Loucy (cell line): ENCODE measurements around the gene KRTCAP2.

ENCODE experiments used
- H2AFZ ChIP-seq: fragments of 200-600 bp; sonication (generic); 2 replicates; pipeline ENCODE4 v1.6.0; 2016; ENCODE audit warnings: antibody characterized with exemption, mild to moderate bottlenecking, low read length, moderate library complexity
- H3F3A ChIP-seq: fragments of 200-600 bp; 2 replicates; pipeline ENCODE4 v1.6.0; 2016; ENCODE audit warnings: antibody characterized with exemption, low read depth, mild to moderate bottlenecking
- H3K27me3 ChIP-seq: fragments of 200-600 bp; sonication (generic); 2 replicates; pipeline ENCODE4 v1.6.1; 2014; ENCODE audit warnings: low read length, mild to moderate bottlenecking; ENCODE audit not compliant: insufficient read depth, poor library complexity, severe bottlenecking
- H3K36me3 ChIP-seq: fragments of 200-600 bp; sonication (generic); 2 replicates; pipeline ENCODE4 v1.6.1; 2016; ENCODE audit warnings: low read length; ENCODE audit not compliant: insufficient read depth
- H3K4me1 ChIP-seq: fragments of 200-600 bp; sonication (generic); 2 replicates; pipeline ENCODE4 v1.5.1; 2014; ENCODE audit warnings: low read length, mild to moderate bottlenecking; ENCODE audit not compliant: insufficient read depth, poor library complexity, severe bottlenecking
- H3K4me2 ChIP-seq: fragments of 200-600 bp; sonication (generic); 2 replicates; pipeline ENCODE4 v1.6.0; 2014; ENCODE audit warnings: antibody characterized with exemption, low read length, low read depth, mild to moderate bottlenecking; ENCODE audit not compliant: poor library complexity, severe bottlenecking
- H3K4me3 ChIP-seq: fragments of 200-600 bp; sonication (generic); 2 replicates; pipeline ENCODE4 v1.5.1; 2014; ENCODE audit warnings: low read length, mild to moderate bottlenecking, mixed read lengths; ENCODE audit not compliant: poor library complexity, severe bottlenecking
- H3K79me2 ChIP-seq: fragments of 200-600 bp; sonication (generic); 2 replicates; pipeline ENCODE4 v1.6.1; 2014; ENCODE audit warnings: low read length; ENCODE audit not compliant: insufficient read depth
- H3K9ac ChIP-seq: fragments of 200-600 bp; sonication (generic); 2 replicates; pipeline ENCODE4 v1.6.0; 2014; ENCODE audit warnings: mild to moderate bottlenecking, low read depth, low read length, moderate library complexity; ENCODE audit not compliant: poor library complexity, severe bottlenecking
- H3K9me2 ChIP-seq: fragments of 200-600 bp; sonication (generic); replicated peaks from 2 replicates; pipeline ENCODE4 v1.6.1; 2016; ENCODE audit warnings: low read depth, low read length, mixed read lengths
- H3K9me3 ChIP-seq: fragments of 200-600 bp; sonication (generic); 2 replicates; pipeline ENCODE4 v1.6.1; 2014; ENCODE audit warnings: mild to moderate bottlenecking, antibody characterized with exemption, low read length, low read depth; ENCODE audit not compliant: insufficient read depth
- H4K20me1 ChIP-seq: fragments of 200-600 bp; sonication (generic); 2 replicates; pipeline ENCODE4 v1.6.0; 2014; ENCODE audit warnings: antibody characterized with exemption, low read length, mild to moderate bottlenecking; ENCODE audit not compliant: insufficient read depth, poor library complexity, severe bottlenecking
- CTCF ChIP-seq: fragments of 200-600 bp; sonication (generic); conservative IDR thresholded peaks from 2 replicates; pipeline ENCODE4 v1.5.1; 2014; ENCODE audit warnings: mild to moderate bottlenecking, antibody characterized with exemption, low read length
- EZH2phosphoT487 ChIP-seq: fragments of 200-600 bp; IDR thresholded peaks from 2 replicates; pipeline ENCODE4 v1.6.1; 2018; ENCODE audit warnings: antibody characterized with exemption, mild to moderate bottlenecking, moderate library complexity, borderline replicate concordance

The KRTCAP2 gene

GRCh38 chr1:155207806-155208540, 34.9 kb upstream of the KRTCAP2 start, which contains the start of gene THBS3:
Gene THBS3 (minus strand): TSS chr1:155207897. CDS start chr1:155207876, 21 bp downstream.
- Histone ChIP-seq H3K9ac (peak within 1 kb of the TSS; percentile 81), H2AFZ (peak within 1 kb of the TSS; percentile 91), H3K36me3 (no peaks in the 10 kb centered on the region), H3K4me3 (peak within 1 kb of the TSS; percentile 91), H3K79me2 (peaks cover 16% of the 10 kb centered on the region), H3K27me3 (no peaks in the 10 kb centered on the region), H3F3A (no peaks in the 10 kb centered on the region), H3K4me2 (peak within 1 kb of the TSS; percentile 99), H4K20me1 (no peaks in the 10 kb centered on the region), H3K9me3 (no peaks in the 10 kb centered on the region), H3K4me1 (peaks cover 28% of the 10 kb centered on the region), H3K9me2 (no peaks in the 10 kb centered on the region)
- TF ChIP-seq EZH2phosphoT487, result no peak
- TF ChIP-seq CTCF, result no peak

- peak overlapping the region; percentile 99 for H3K4me2 ChIP-seq
- no peaks in the 10 kb centered on the region for H3K27me3 ChIP-seq
- TF ChIP-seq EZH2phosphoT487 (no peak), CTCF (peak; percentile 94)
- H3K4me3 ChIP-seq, result peak overlapping the region; percentile 91
- H3K4me1 ChIP-seq, result peaks cover 28% of the 10 kb centered on the region
- no peaks in the 10 kb centered on the region for H3F3A ChIP-seq
- no peaks in the 10 kb centered on the region for H3K36me3 ChIP-seq
- H3K9me3 ChIP-seq, result no peaks in the 10 kb centered on the region
- H3K79me2 ChIP-seq, result peaks cover 16% of the 10 kb centered on the region
- no peak overlapping the region for H2AFZ ChIP-seq
- H3K9ac ChIP-seq, result peak overlapping the region; percentile 81
- H3K9me2 ChIP-seq, result no peaks in the 10 kb centered on the region
- no peaks in the 10 kb centered on the region for H4K20me1 ChIP-seq
Measured at GRCh38 chr1:155206891-155207805, 34.0 kb upstream of the KRTCAP2 start.

GRCh38 chr1:155205969-155206593, 33.0 kb upstream of the KRTCAP2 start:
- H3K9me2 ChIP-seq, result no peaks in the 10 kb centered on the region

More at GRCh38 chr1:155205969-155206593, 33.0 kb upstream of the KRTCAP2 start:
- no peak overlapping the region for H2AFZ ChIP-seq
- peaks cover 16% of the 10 kb centered on the region for H3K79me2 ChIP-seq
- no peak overlapping the region for H3K4me3 ChIP-seq
- no peak overlapping the region for H3K4me2 ChIP-seq
- H3K4me1 ChIP-seq, result peaks cover 28% of the 10 kb centered on the region
- no peaks in the 10 kb centered on the region for H3K9me3 ChIP-seq
- H3K36me3 ChIP-seq, result no peaks in the 10 kb centered on the region
- TF ChIP-seq CTCF, result no peak
- TF ChIP-seq EZH2phosphoT487, result no peak
- H3K9ac ChIP-seq, result no peak overlapping the region
- H3F3A ChIP-seq, result no peaks in the 10 kb centered on the region
- no peaks in the 10 kb centered on the region for H3K27me3 ChIP-seq
- no peaks in the 10 kb centered on the region for H4K20me1 ChIP-seq
